ENCODE data around the gene ACYP1.

Gene ACYP1

DNA sequence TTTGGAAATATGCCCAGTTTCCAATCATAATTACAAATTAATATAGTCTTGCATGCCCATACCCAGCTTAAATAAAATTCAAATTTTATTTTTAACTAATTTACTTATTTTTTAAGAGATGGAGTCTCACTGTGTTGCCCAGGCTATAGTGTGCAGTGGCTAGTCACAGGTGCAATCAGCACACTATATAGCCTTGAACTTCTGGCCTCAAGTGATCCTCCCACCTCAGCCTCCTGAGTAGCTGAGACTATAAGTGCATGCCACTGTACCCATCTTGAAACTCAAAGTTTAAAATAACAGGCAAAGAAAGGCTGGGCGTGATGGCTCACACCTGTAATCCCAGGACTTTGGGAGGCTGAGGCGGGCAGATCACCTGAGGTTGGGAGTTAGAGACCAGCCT lies 22.9 kb downstream of the ACYP1 start:
- no peak for DNase-seq (ENCODE audit: low read depth)

DNA sequence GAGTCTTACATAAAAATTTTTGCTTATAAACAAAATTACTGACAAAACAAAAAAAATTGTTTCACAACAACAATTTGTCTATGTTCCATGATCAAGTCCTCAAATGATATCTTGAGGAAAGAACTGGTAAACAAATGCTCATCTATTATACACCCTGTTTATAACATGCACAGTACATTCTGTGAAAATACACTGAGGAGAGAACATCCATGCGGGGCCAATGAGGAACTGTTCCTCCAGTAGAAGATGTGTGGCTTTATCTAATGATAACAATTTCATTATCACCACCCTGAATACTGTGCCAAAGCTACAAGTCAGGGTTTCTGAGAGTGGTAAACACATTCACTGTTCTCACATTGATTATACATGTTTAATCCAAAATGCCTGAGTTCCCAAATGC lies 23.3 kb downstream of the ACYP1 start:
- no peak for DNase-seq (ENCODE audit: low read depth)

DNA sequence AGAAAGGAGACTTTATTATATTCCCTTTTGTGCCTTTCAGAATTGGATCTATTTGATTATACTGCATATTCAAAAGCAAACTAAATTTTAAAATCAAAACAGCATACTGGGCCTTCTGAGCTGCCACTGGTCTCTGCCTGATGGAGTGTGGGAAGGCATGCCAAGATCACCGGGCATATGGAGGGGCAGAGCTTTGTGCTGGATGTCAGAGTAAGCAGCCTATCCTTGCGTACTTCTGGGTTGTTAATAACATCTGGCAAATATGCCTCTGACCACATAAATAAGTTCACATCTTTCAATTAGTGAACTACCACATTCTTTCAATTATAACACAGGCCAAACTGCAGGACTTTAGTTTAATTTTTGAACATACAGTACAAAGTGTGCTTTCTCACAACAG lies 30.9 kb downstream of the ACYP1 start:
- DNase-seq (ENCODE audit: low read depth): no peak

DNA sequence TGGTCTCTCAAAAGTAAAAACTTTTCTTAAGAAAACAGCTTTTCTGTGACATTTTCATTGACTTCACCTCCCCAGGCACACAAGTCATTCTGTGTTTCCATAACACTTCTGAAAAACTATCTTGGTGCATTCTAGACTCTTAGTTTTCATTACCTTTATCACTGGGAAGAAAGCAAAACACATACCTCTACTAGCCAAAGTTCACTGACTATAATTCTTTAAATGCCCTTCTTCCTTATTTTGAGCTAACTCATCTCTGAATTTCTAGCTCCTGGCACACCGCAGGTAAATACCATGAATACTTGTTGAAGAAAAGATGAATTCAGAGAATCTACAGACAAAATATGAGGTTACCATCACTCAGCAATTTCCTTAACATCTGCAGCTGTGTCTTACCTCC lies 33.7 kb downstream of the ACYP1 start:
- DNase-seq (ENCODE audit: low read depth): no peak

DNA sequence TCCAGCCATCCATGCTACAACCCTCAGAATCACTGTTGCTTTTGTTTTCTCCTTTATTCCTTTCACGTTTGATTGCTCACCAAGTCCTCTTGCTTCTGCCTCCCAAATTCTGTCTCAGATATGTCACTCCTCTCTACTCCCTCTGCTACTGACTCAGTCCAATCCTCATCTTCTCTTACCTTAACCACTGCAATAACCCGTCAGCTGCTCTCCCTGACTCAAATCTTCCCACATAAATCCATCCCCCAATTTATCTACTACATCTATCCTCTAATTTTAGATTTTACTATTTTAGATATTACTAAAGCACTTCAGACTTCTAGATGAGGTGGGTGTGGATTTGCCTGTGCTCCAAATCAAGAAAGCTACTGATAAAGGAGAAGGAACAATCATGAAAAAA lies 37.9 kb downstream of the ACYP1 start:
- DNase-seq (ENCODE audit: low read depth): no peak

DNA sequence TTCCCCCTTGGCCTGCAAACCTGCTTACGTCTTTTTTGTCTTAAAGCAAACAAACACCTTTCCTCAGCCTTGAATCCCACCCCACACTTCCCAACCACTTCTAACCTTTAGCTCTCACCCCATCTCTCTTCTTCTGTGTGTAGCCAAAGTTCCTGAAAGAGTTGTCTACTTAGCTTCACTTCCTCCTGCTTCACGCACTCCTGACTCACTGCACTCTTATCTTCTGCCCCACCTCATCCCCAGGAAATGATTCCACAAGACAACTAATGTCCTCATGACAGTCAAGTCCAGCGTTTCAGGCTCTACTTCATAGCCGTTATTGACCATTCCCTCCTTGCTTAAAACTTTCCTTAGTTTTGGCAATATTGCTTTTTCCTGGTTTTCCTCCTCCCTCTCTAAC lies 38.7 kb downstream of the ACYP1 start:
- no peak for DNase-seq (ENCODE audit: low read depth)

DNA sequence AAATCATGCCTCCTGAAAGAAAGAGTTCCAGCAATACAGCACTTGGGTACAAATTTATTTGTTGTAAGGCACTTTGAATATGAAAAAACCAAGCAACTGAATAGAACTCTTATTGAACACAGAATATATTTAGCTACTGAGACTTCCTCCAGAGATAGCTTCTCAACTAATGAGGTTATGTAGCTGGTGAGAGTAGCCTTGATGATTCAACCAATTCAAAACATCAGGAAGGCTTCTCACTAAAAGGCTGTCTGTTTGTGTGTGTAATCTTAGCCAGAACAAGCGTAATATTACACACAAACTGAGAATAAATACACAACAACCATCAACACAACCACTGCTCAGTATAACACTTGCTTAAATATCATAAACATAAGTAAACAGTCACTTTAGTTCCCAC lies 40.7 kb downstream of the ACYP1 start:
- no peak for DNase-seq (ENCODE audit: low read depth)

DNA sequence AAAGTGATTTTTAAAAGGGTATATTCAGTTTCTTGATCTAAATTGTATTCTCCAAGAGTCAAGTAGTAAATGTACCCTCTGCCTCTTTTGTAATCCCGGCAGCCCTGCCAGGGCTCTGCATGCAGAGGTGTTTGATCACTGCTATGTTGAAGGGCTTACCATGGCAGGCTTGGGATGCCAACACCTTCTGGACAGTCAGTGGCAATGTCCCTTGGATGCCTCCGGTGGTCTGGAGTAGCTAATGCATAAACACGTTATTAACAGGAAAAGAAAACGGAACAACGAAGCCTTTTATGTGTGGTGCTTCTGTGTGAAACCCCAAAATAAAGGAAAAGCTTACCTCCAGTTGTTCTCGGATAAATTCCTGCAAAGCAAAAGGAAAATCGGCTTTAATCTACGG lies 41.2 kb downstream of the ACYP1 start:
- DNase-seq (ENCODE audit: low read depth): no peak

DNA sequence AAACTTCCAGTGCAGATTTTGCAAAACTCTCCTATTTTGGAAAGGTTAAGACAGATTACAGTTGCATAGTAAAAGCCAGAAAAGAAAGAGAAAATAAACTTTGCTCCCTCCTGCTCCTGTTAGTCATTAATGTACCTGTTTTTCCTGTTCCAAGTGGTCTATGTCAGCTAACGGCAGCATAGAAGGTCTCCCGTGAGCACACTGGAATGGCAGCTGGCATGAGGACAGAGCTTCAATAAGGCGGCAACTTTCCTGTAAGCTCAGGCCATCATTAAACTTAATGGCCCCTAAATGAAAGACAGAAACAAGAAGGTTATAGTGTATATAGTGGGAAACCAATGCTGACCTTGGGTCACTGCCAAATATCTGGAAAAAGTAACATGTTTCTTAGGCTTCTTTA lies 45.1 kb downstream of the ACYP1 start:
- no peak for DNase-seq (ENCODE audit: low read depth)

DNA sequence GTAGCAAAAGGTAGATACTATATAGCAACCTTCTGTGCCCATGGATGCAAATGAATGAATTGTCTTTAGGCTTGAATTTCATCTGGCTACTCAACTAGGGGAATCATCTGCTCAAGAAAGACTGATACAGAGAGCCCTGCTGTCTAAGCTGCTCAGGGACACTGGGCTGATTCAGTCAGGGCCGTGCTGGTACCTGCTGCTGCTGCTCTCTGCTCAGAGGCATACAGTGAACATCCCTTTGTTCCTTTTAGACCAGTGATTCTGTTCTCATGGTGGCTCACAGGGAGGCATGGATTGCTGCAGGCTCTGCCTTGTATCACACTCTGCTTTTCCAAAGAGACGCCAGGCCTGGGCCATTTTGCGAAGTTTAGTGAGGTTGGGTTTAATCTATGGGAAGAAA lies 47.0 kb downstream of the ACYP1 start:
- no peak for DNase-seq (ENCODE audit: low read depth)

DNA sequence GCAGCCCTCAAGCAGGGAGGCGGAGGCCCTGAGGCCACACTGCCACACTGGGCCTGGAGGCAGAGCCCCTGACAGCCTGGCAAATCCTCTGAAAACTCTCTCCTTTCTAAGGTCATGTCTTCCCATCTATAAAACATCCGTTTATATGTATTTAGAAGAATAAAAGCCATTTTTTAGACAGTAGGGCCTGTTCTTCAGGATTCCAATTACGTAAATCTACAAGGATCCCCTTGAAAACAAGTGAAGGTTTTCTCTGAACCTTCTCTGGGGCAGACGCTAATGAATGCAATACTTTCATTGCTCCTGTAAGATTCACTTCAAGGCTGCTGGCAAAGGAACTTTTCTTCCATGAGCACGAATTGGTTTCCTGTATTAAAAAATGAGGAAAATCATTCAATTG lies 48.3 kb downstream of the ACYP1 start:
- DNase-seq (ENCODE audit: low read depth): no peak

DNA sequence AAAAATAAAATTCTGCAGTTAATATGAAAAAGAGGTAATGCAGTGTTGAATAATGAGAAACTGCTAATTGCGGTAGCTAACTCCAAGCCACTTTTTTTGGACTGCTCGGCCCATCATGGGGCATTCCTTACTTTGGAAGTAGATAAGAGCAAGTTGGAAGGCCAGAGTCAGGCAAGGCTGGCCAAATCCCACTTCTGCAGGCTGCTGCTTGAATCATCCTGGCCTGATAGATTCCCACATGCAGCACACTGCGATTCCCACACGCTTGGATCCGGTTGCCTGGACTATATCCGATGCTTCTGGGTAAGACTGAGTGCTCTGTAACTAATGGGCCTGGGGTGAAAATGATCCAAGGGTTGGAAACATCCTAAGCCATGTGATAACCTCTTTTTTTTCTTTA lies 50.5 kb downstream of the ACYP1 start:
- no peak for DNase-seq (ENCODE audit: low read depth)

DNA sequence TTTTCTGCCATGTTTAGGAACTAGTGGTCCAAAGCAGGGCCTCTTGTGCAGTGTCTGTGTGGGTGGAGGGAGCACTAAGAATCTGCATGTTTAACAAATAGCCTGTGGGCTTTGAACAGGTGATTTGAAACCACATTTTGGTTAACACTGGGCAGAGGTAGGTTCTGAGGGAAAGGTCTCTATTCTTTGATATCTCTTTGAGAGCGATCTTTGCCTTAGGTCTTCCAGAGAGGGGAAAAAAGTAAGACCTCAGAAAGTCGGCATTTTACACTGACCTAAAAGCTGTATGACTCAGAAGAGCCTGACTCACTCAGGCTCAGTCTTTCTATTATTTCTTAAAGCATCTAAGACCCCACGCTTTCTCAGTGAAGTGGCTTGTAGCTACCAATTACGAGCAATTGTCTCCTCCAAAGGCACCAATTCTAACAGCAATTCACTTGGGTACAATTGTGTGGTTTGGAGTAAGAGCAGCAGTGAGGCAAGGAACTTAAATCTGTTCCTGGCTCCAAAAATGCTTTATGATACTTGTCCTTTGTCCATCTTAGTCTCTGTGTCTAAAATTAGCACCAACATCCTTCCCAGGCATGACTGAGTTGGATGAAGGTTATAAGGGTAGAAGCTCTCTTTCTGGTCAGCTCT lies 52.3 kb downstream of the ACYP1 start:
- DNase-seq (ENCODE audit: low read depth): no peak

DNA sequence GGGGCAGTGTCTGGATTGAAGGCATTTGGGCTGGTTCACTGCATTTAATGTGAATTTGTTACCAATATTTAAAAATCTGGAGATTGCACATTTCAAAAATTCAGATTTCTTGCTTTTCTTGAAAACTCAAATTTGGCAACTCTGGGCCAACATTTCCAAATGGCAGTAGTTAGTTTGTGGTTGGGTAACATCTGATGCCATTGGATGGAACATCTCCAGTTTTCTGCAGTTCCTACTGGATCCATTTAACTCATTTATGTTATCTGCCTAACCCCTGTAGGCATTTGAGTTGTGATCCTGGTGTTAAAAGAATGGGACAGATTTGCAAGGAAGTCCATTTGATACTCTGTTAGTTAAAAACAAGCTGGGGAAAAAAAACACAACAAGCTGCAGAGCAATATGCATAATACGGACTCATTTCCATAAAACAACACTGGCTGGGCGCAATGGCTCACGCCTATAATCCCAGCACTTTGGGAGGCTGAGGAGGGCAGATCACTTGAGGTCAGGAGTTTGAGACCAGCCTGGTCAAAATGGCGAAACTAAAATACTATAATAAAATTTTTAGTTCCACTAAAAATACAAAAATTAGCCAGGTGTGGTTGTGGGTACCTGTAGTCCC lies 53.2 kb downstream of the ACYP1 start:
- DNase-seq (ENCODE audit: low read depth): no peak

DNA sequence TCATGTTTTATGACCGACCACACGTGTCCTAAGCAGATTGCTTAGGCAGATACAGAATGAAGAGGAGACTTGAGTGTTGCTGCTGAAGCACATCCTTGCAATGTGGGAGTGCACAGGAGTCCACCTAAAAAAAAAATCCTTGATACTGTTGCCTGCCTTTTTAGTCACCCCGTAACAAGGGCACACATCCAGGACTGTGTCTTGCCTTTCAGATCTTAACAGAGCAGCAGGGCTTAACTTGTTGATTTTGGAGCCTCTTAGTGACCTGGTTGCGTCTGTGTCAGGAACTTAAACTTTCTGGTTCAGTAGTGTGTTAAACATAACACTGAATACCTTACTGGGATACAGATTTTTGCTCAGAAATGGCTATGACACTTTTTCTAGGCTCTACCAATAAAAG lies 54.6 kb downstream of the ACYP1 start:
- no peak for DNase-seq (ENCODE audit: low read depth)

DNA sequence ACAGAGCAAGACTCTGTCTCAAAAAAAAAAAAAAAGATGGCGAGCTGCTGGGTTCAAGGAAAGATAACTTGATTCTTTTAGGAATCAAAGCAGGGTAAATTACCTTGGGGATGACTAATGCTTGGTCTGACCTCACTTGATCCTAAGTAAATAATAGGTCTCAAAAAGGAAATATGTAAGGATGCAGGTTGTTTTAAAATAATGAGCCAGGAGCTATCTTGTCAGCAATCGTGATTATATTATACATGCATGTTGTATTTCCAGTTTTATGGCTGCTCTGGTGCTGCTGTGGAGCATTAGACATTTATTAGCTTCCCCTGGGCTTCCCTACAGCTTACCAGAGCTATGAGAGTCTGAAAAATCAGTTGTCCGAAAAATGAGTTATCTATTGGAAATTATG lies 58.5 kb downstream of the ACYP1 start:
- DNase-seq (ENCODE audit: low read depth): no peak

DNA sequence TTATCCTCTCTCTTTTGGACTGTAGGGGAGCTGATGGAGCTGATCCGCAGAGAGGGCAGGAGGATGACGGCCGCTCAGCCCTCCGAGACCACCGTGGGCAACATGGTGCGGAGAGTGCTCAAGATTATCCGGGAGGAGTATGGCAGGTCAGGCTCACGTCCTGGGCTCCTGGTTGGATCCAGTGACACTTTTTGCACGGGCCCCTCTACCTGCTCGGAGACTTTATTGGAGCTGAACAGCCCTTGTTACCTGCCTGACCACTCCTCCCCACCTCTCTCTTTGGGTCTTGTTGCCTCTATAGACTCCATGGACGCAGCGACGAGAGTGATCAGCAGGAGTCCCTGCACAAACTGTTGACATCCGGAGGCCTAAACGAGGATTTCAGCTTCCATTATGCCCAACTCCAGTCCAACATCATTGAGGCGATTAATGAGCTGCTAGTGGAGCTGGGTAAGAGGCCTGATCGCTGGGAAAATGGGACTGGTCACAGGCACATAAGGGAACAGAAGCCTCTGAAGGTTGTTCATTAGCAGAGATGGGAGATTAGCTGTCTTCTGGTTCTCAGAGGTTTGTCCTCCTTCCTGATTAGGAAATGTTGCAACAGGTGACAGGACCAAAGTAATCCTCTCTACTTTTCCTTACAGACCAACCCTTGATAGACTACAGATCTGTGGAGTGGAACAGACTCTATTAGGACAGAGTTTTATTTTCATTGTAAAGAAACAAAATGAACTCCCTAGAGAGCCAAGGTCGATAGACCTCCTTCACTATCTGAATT lies 60.4 kb downstream of the ACYP1 start:
- DNase-seq (ENCODE audit: low read depth): no peak
